Measurements from ENCODE around the gene NOSIP. TPM values are rescaled to one million over a fixed set of nuclear protein-coding genes. Genes with fewer than 3 reads are reported as not detected.

The NOSIP gene
- total and polyA plus RNA-seq, 11 donors = 37.3 to 91.3 (median 49.0) TPM

- no peaks in the 10 kb centered on the region for H3K9me3 ChIP-seq
- no peak overlapping the region for H3K4me3 ChIP-seq
- peaks cover 0 to 82% (median 76%) of the 10 kb centered on the region in 9 donors for H3K36me3 ChIP-seq
- ATAC-seq (no peak), DNase-seq (no peak)
- H3K27ac ChIP-seq = no peak overlapping the region
- no peak for TF ChIP-seq CTCF (IDR thresholded peaks at IDR 0.05)
- intact Hi-C loops (cut with DNase I) = loop anchor here in 2 of 10 donors (5.0 to 10.0 kb wide), 2 partner anchors 40 to 78 kb away; partner anchors contain the start of gene PRMT1 (in 1 of the 2)
- 95 to 97% (median 96%) methylated on average over 30 to 65 of the region's 65 CpGs for WGBS, 4 donors
- peaks cover 5 to 22% (median 17%) of the 10 kb centered on the region in 12 donors for H3K4me1 ChIP-seq
- H3K27me3 ChIP-seq = no peaks in the 10 kb centered on the region
Observed at GRCh38 chr19:49596954-49597702, 16.8 kb upstream of the NOSIP start.

- Histone ChIP-seq H3K4me1 (peaks cover 5 to 23% (median 20%) of the 10 kb centered on the region in 12 donors), H3K36me3 (peaks cover 0 to 76% (median 70%) of the 10 kb centered on the region in 9 donors)
- DNase-seq = no peak
Observed at GRCh38 chr19:49596407-49596806, 16.1 kb upstream of the NOSIP start.

GRCh38 chr19:49595819-49596404, 15.6 kb upstream of the NOSIP start:
- ATAC-seq (no peak), DNase-seq (no peak)
- intact Hi-C loops (cut with DNase I) = loop anchor here in 2 of 10 donors (5.0 to 10.0 kb wide), 2 partner anchors 41 to 79 kb away; partner anchors contain the start of gene PRMT1 (in 1 of the 2)
- peaks cover 5 to 23% (median 20%) of the 10 kb centered on the region in 12 donors for H3K4me1 ChIP-seq
- no peak for TF ChIP-seq CTCF (IDR thresholded peaks at IDR 0.05)
- no peak for TF ChIP-seq POLR2A (IDR thresholded peaks at IDR 0.05)
- H3K27me3 ChIP-seq = no peaks in the 10 kb centered on the region
- H3K9me3 ChIP-seq = no peaks in the 10 kb centered on the region
- H3K27ac ChIP-seq = no peak overlapping the region
- peaks cover 0 to 73% (median 66%) of the 10 kb centered on the region in 9 donors for H3K36me3 ChIP-seq
- H3K4me3 ChIP-seq = no peak overlapping the region
- WGBS, 4 donors = 93 to 95% (median 95%) methylated on average over 25 to 32 of the region's 32 CpGs

More at GRCh38 chr19:49596407-49596806, 16.1 kb upstream of the NOSIP start:
- no peak for TF ChIP-seq CTCF (IDR thresholded peaks at IDR 0.05)
- TF ChIP-seq POLR2A (IDR thresholded peaks at IDR 0.05) = no peak
- WGBS, 4 donors = 92 to 97% (median 93%) methylated on average over 13 to 15 of the region's 15 CpGs
- ATAC-seq = no peak
- Histone ChIP-seq H3K27ac (no peak overlapping the region), H3K9me3 (no peaks in the 10 kb centered on the region), H3K4me3 (no peak overlapping the region), H3K27me3 (no peaks in the 10 kb centered on the region)
- intact Hi-C loops (cut with DNase I) = loop anchor here in 2 of 10 donors (5.0 to 10.0 kb wide), 2 partner anchors 41 to 78 kb away; partner anchors contain the start of gene PRMT1 (in 1 of the 2)
